T-cell (primary cell): ENCODE results near the gene BRINP3. TPM values are rescaled to one million over a fixed set of nuclear protein-coding genes. Genes with fewer than 3 reads are reported as not detected.

Experiments used
- ATAC-seq, 4 experiments: fragments of 200-7000 bp in 3 of 4; fragments of 150-1000 bp in 1 of 4; cut with Tn5 transposase; replicated peaks in 1 of 4; 1 replicate in 3 of 4; 2 replicates in 1 of 4; pipeline ENCODE4 v1.10.0; 2021; ENCODE audit warnings: moderate library complexity in 3 of 4, mild to moderate bottlenecking in 2 of 4, moderate number of reproducible peaks in 1 of 4
- CTCF ChIA-PET, 2 donors: fragments of 300-600 bp; sonication (Branson Sonifier 250); formaldehyde crosslinking; loops; one replicate each; lab custom pipeline; 2022; ENCODE audit warnings: antibody characterized with exemption in 2 of 2; lab: Charles Lee
- POLR2A ChIA-PET, 2 donors: fragments of 300-600 bp; sonication (Branson Sonifier 250); formaldehyde crosslinking; loops; one replicate each; lab custom pipeline; 2022; ENCODE audit warnings: antibody characterized with exemption in 2 of 2; lab: Charles Lee
- DNase-seq, 35 experiments: peaks; one replicate each; pipeline versions ENCODE4 v3.0.0 to v3.0.0-alpha.2; 2013 to 2023
- H3K27ac ChIP-seq: one replicate; pipeline ENCODE4 v1.5.1; 2013; ENCODE audit warnings: low read length
- H3K27me3 ChIP-seq, 2 experiments: replicated peaks in 1 of 2; 1 replicate in 1 of 2; 2 replicates in 1 of 2; pipeline versions ENCODE4 v1.6.1 to v1.7.0; 2013; ENCODE audit warnings: low read length in 1 of 2, mixed read lengths in 1 of 2; ENCODE audit not compliant: control insufficient read depth in 2 of 2, insufficient read depth in 2 of 2; ENCODE audit errors: extremely low read depth in 1 of 2
- H3K36me3 ChIP-seq, 2 donors: 1 replicate in 1 of 2; 2 replicates in 1 of 2; pipeline versions ENCODE4 v1.6.1 to v1.7.0; 2013; ENCODE audit warnings: low read length in 1 of 2; ENCODE audit not compliant: control insufficient read depth in 2 of 2, insufficient read depth in 1 of 2; ENCODE audit errors: extremely low read depth in 1 of 2
- H3K4me1 ChIP-seq, 2 experiments: 1 replicate in 1 of 2; 2 replicates in 1 of 2; pipeline versions ENCODE4 v1.6.1 to v1.7.0; 2013; ENCODE audit warnings: low read length in 2 of 2, mixed read lengths in 1 of 2; ENCODE audit not compliant: insufficient read depth in 2 of 2, control insufficient read depth in 1 of 2; ENCODE audit errors: extremely low read depth in 1 of 2
- H3K4me3 ChIP-seq, 2 donors: 1 replicate in 1 of 2; 2 replicates in 1 of 2; pipeline versions ENCODE4 v1.5.1 to v1.7.0; 2013; ENCODE audit warnings: mild to moderate bottlenecking in 2 of 2, low read length in 1 of 2, moderate library complexity in 1 of 2; ENCODE audit not compliant: control insufficient read depth in 1 of 2; ENCODE audit errors: extremely low read depth in 1 of 2
- H3K9me3 ChIP-seq: 2 replicates; pipeline ENCODE4 v1.7.0; 2013
- H3K27ac Mint-ChIP-seq, 2 donors: one replicate each; pipeline ENCODE4 v1.8.0; 2020 to 2021; ENCODE audit warnings: mild to moderate bottlenecking in 2 of 2, mixed read lengths in 2 of 2
- H3K27me3 Mint-ChIP-seq, 2 donors: one replicate each; pipeline ENCODE4 v1.8.0; 2021 to 2022; ENCODE audit warnings: mixed read lengths in 2 of 2
- H3K36me3 Mint-ChIP-seq: one replicate; pipeline ENCODE4 v1.8.0; 2021; ENCODE audit warnings: mixed read lengths
- H3K4me1 Mint-ChIP-seq, 3 donors: one replicate each; pipeline ENCODE4 v1.8.0; 2020 to 2022; ENCODE audit warnings: mixed read lengths in 3 of 3, mild to moderate bottlenecking in 1 of 3
- H3K4me3 Mint-ChIP-seq, 3 donors: one replicate each; pipeline ENCODE4 v1.8.0; 2020 to 2022; ENCODE audit warnings: mild to moderate bottlenecking in 3 of 3, mixed read lengths in 3 of 3, moderate library complexity in 3 of 3
- H3K9me3 Mint-ChIP-seq, 3 donors: one replicate each; pipeline ENCODE4 v1.8.0; 2020 to 2022; ENCODE audit warnings: mixed read lengths in 3 of 3
- WGBS: methylation state at CpG from one replicate; pipeline ENCODE4 v1.1.5; 2013; ENCODE audit warnings: missing lambda C conversion rate; ENCODE audit not compliant: insufficient coverage; 5-methylcytosine and 5-hydroxymethylcytosine counted together
- total RNA-seq, 35 experiments: library from RNA in 6 of 35; stranded (reverse) in 6 of 35; fragments of 120-200 nt in 1 of 35; gene quantifications; one replicate each; pipeline versions ENCODE4 v1.2.1 to v1.2.4 and lab custom pipeline; 2013 to 2026

Gene BRINP3
- total RNA-seq, 5 donors from 2014 or later (not counting 1 experiment from before 2014, with no cell fraction given): not detected

DNA sequence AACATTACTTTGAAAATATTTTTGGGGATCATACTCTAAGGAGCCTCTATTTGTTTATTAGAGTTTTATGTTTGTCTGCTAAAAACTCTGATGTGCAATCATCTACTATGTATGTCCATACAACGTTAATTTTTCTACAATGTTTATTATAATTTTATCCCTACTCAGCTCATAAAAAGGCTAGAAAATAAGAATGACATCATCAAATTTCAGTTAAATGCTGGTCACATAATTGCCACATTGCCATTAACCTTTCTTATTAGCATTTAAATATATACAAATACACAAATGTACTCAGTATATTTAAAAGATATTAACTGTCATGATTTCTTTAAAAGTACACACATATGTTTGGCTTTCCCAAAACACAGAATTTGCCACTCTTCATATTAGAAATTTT lies 191.6 kb downstream of the BRINP3 start:
- Mint-ChIP-seq H3K27ac (no peak overlapping the region), H3K4me3 (no peak overlapping the region), H3K27me3 (no peaks in the 10 kb centered on the region), H3K36me3 (no peaks in the 10 kb centered on the region), H3K4me1 (no peaks in the 10 kb centered on the region), H3K9me3 (peaks cover 0 to 7% (median 4%) of the 10 kb centered on the region in 3 donors)
- Histone ChIP-seq H3K27ac (no peak overlapping the region), H3K36me3 (no peaks in the 10 kb centered on the region), H3K27me3 (no peaks in the 10 kb centered on the region), H3K4me1 (no peaks in the 10 kb centered on the region), H3K9me3 (no peaks in the 10 kb centered on the region), H3K4me3 (no peak overlapping the region)
- ATAC-seq: no peak
- no CpG with 5 or more reads among the region's 1 CpG for WGBS
- POLR2A ChIA-PET: no interaction called here
- no peak for DNase-seq
- CTCF ChIA-PET: no interaction called here

DNA sequence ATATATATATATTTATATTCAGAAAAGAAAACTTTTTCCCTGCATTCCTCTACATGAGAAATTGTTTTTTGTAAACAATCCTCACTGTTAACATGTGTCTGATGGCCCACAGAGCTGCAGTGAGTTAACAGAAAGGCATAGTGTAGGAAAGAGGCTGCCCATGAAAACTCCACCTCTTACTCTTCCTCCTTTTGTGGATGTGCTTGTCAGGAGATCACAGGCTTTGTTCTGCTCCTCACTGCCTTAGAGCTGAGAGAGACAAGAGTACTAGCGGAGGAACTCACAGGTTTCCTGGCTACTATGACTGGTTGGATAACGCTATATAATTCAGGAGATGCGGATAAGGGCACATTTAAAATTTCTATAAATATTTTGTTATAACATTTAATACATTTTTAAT lies 200.6 kb downstream of the BRINP3 start:
- no peaks in the 10 kb centered on the region for H3K36me3 Mint-ChIP-seq
- no peak overlapping the region for H3K27ac Mint-ChIP-seq
- no peak overlapping the region for H3K4me3 Mint-ChIP-seq
- Histone ChIP-seq H3K4me1 (no peaks in the 10 kb centered on the region), H3K36me3 (no peaks in the 10 kb centered on the region), H3K4me3 (no peak overlapping the region), H3K27me3 (no peaks in the 10 kb centered on the region), H3K9me3 (no peaks in the 10 kb centered on the region), H3K27ac (no peak overlapping the region)
- WGBS: no CpG with 5 or more reads among the region's 3 CpGs
- H3K4me1 Mint-ChIP-seq: no peaks in the 10 kb centered on the region
- no peaks in the 10 kb centered on the region for H3K27me3 Mint-ChIP-seq
- CTCF ChIA-PET: no interaction called here
- POLR2A ChIA-PET: no interaction called here
- ATAC-seq (no peak), DNase-seq (no peak)
- H3K9me3 Mint-ChIP-seq: peaks cover 6 to 22% (median 6%) of the 10 kb centered on the region in 3 donors

DNA sequence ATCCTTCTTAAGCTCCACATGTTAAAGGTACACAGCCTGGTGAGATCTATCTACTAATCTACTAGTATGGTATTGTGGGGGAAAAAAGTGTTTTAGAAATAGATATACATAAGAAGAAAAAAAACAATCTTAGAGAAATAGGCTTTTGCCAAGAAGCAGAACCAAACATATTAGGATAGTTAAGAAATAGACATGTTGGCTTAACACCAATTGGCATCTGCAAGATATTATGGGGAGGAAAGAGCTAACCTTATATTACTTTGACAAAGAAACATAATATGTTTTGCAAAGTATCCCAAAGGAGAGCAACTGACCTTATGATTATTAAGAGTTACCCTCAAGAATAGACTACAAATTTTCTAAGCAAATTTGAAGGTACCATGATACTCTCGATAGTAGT lies 202.9 kb downstream of the BRINP3 start:
- Histone ChIP-seq H3K9me3 (no peaks in the 10 kb centered on the region), H3K4me3 (no peak overlapping the region), H3K27ac (no peak overlapping the region), H3K27me3 (no peaks in the 10 kb centered on the region), H3K4me1 (no peaks in the 10 kb centered on the region), H3K36me3 (no peaks in the 10 kb centered on the region)
- no peak overlapping the region for H3K27ac Mint-ChIP-seq
- no peak for ATAC-seq
- no peaks in the 10 kb centered on the region for H3K36me3 Mint-ChIP-seq
- H3K4me1 Mint-ChIP-seq: no peaks in the 10 kb centered on the region
- DNase-seq: no peak
- POLR2A ChIA-PET: no interaction called here
- CTCF ChIA-PET: no interaction called here
- H3K4me3 Mint-ChIP-seq: no peak overlapping the region
- no CpG with 5 or more reads among the region's 1 CpG for WGBS
- no peaks in the 10 kb centered on the region for H3K27me3 Mint-ChIP-seq
- peaks cover 0 to 12% (median 9%) of the 10 kb centered on the region in 3 donors for H3K9me3 Mint-ChIP-seq

- peaks cover 0 to 18% (median 9%) of the 10 kb centered on the region in 3 donors for H3K9me3 Mint-ChIP-seq
Observed at GRCh38 chr1:190273161-190273560, 204.5 kb downstream of the BRINP3 start.

DNA sequence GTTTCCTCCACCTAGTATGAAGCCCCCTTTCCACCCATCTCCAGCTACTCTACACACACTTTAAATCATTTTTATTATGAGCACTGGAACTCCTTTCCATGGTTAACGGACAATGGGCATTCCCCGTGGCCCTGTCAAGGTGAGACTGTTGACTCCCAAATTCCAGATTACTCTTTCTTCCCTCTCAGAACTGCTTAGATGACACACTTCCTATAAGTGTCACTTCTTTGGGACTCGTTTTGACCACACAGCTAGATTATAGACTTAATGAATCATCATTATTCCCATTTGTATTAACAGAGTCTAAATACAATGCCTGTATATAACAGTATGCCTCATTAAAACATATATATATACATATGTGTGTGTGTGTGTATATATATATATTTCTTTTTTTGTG lies 215.1 kb downstream of the BRINP3 start:
- ChIA-PET CTCF (no interaction called here), POLR2A (no interaction called here)
- H3K36me3 Mint-ChIP-seq: no peaks in the 10 kb centered on the region
- H3K9me3 ChIP-seq: no peaks in the 10 kb centered on the region
- no peak overlapping the region for H3K27ac Mint-ChIP-seq
- no peaks in the 10 kb centered on the region for H3K36me3 ChIP-seq
- H3K4me3 ChIP-seq: no peak overlapping the region
- no peaks in the 10 kb centered on the region for H3K4me1 Mint-ChIP-seq
- peaks cover 1 to 17% (median 10%) of the 10 kb centered on the region in 3 donors for H3K9me3 Mint-ChIP-seq
- no peak overlapping the region for H3K27ac ChIP-seq
- H3K4me3 Mint-ChIP-seq: no peak overlapping the region
- 84% methylated on average over 2 of the region's 3 CpGs for WGBS
- no peak for DNase-seq
- no peak for ATAC-seq
- H3K4me1 ChIP-seq: no peaks in the 10 kb centered on the region
- no peaks in the 10 kb centered on the region for H3K27me3 ChIP-seq
- H3K27me3 Mint-ChIP-seq: no peaks in the 10 kb centered on the region

More at GRCh38 chr1:190273161-190273560, 204.5 kb downstream of the BRINP3 start:
- WGBS: no CpG with 5 or more reads among the region's 2 CpGs
- no peaks in the 10 kb centered on the region for H3K4me1 ChIP-seq
- Mint-ChIP-seq H3K4me3 (no peak overlapping the region), H3K36me3 (no peaks in the 10 kb centered on the region), H3K27me3 (no peaks in the 10 kb centered on the region), H3K27ac (no peak overlapping the region), H3K4me1 (no peaks in the 10 kb centered on the region)
- CTCF ChIA-PET: no interaction called here
- no peak overlapping the region for H3K4me3 ChIP-seq
- DNase-seq (no peak), ATAC-seq (no peak)
- no peaks in the 10 kb centered on the region for H3K27me3 ChIP-seq
- no peak overlapping the region for H3K27ac ChIP-seq
- no peaks in the 10 kb centered on the region for H3K9me3 ChIP-seq
- no peaks in the 10 kb centered on the region for H3K36me3 ChIP-seq
- POLR2A ChIA-PET: no interaction called here

- H3K9me3 ChIP-seq: no peaks in the 10 kb centered on the region
- Mint-ChIP-seq H3K27me3 (no peaks in the 10 kb centered on the region), H3K36me3 (no peaks in the 10 kb centered on the region), H3K4me3 (no peak overlapping the region), H3K9me3 (peaks cover 16 to 39% (median 35%) of the 10 kb centered on the region in 3 donors), H3K4me1 (no peaks in the 10 kb centered on the region), H3K27ac (no peak overlapping the region)
- POLR2A ChIA-PET: no interaction called here
- H3K36me3 ChIP-seq: no peaks in the 10 kb centered on the region
- H3K4me3 ChIP-seq: no peak overlapping the region
- WGBS: no CpG with 5 or more reads among the region's 1 CpG
- ATAC-seq (no peak), DNase-seq (no peak)
- H3K27me3 ChIP-seq: no peaks in the 10 kb centered on the region
- no peak overlapping the region for H3K27ac ChIP-seq
- CTCF ChIA-PET: no interaction called here
- H3K4me1 ChIP-seq: no peaks in the 10 kb centered on the region
Observed at GRCh38 chr1:190259424-190259823, 218.2 kb downstream of the BRINP3 start.

- no peaks in the 10 kb centered on the region for H3K4me1 Mint-ChIP-seq
- CTCF ChIA-PET: no interaction called here
Observed at GRCh38 chr1:190258003-190258402, 219.7 kb downstream of the BRINP3 start.

More at GRCh38 chr1:190258003-190258402, 219.7 kb downstream of the BRINP3 start:
- WGBS: 90% methylated on average over 3 of the region's 6 CpGs
- ATAC-seq: no peak
- no peaks in the 10 kb centered on the region for H3K36me3 ChIP-seq
- no peaks in the 10 kb centered on the region for H3K4me1 ChIP-seq
- no peaks in the 10 kb centered on the region for H3K27me3 ChIP-seq
- DNase-seq: no peak
- H3K9me3 ChIP-seq: no peaks in the 10 kb centered on the region
- H3K27ac ChIP-seq: no peak overlapping the region
- H3K4me3 ChIP-seq: no peak overlapping the region
- POLR2A ChIA-PET: no interaction called here
- H3K9me3 Mint-ChIP-seq: peaks cover 22 to 43% (median 38%) of the 10 kb centered on the region in 3 donors
- H3K27ac Mint-ChIP-seq: no peak overlapping the region
- H3K27me3 Mint-ChIP-seq: no peaks in the 10 kb centered on the region
- no peak overlapping the region for H3K4me3 Mint-ChIP-seq
- H3K36me3 Mint-ChIP-seq: no peaks in the 10 kb centered on the region
